Measurements from ENCODE around the gene ADAMTS6.
A peak's percentile ranks its signal among the peaks of the same experiment; 100 is the strongest.

ADAMTS6 gene

GRCh38 chr5:65197531-65198455 is 283.9 kb downstream of the ADAMTS6 start:
- no peak for TF ChIP-seq CTCF (IDR thresholded peaks at IDR 0.05; ENCODE audit: low read depth, low read length, missing control alignments)
- in situ Hi-C loops (cut with HindIII; ENCODE audit: low sequenced_read_pairs): no loop called here
- H3K4me3 ChIP-seq (ENCODE audit: low read depth, low read length): no peak overlapping the region
- DNase-seq (ENCODE audit: low read depth): no peak

GRCh38 chr5:65194871-65195270 is 286.8 kb downstream of the ADAMTS6 start:
- in situ Hi-C loops (cut with HindIII; ENCODE audit: low sequenced_read_pairs): no loop called here
- H3K4me3 ChIP-seq (ENCODE audit: low read depth, low read length): no peak overlapping the region
- DNase-seq (ENCODE audit: low read depth): no peak
- no peak for TF ChIP-seq CTCF (IDR thresholded peaks at IDR 0.05; ENCODE audit: low read depth, low read length, missing control alignments)

GRCh38 chr5:65192331-65192730 is 289.4 kb downstream of the ADAMTS6 start:
- in situ Hi-C loops (cut with HindIII; ENCODE audit: low sequenced_read_pairs): no loop called here
- no peak overlapping the region for H3K4me3 ChIP-seq (ENCODE audit: low read depth, low read length)
- no peak for TF ChIP-seq CTCF (IDR thresholded peaks at IDR 0.05; ENCODE audit: low read depth, low read length, missing control alignments)
- no peak for DNase-seq (ENCODE audit: low read depth)

DNA sequence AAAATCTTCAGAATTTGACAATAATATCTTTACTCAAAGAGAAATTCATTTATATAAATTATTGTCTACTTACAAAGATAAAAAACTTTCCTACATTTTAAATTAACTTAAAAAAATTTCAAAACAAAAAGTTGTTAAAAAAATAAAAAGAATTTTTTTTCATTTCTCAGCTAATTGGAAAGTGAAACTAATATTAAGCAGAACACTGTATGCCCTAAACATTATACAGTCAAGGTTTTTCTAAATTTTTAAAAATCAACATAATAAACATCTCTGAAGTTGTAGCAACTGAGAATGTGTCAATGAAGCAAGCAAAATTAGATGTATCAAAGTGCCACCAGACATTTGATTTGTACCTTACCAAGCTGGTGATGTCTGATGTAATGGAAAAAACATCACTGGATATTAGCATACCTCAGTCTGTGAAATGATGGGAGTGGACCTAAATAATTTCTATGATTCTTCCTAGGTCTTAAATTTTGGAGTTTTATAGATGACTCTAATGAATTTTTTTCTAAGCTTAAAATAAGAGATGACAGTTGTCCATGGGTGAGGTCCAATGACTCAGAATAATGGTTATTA is 290.1 kb downstream of the ADAMTS6 start:
- in situ Hi-C loops (cut with HindIII; ENCODE audit: low sequenced_read_pairs): no loop called here
- DNase-seq (ENCODE audit: low read depth): no peak
- no peak for TF ChIP-seq CTCF (IDR thresholded peaks at IDR 0.05; ENCODE audit: low read depth, low read length, missing control alignments)
- no peak overlapping the region for H3K4me3 ChIP-seq (ENCODE audit: low read depth, low read length)

- in situ Hi-C loops (cut with HindIII; ENCODE audit: low sequenced_read_pairs): no loop called here
- peak; percentile 65 for DNase-seq (ENCODE audit: low read depth)
- no peak for TF ChIP-seq CTCF (IDR thresholded peaks at IDR 0.05; ENCODE audit: low read depth, low read length, missing control alignments)
- no peak overlapping the region for H3K4me3 ChIP-seq (ENCODE audit: low read depth, low read length)
These were observed 291.2 kb downstream of the ADAMTS6 start for GRCh38 chr5:65190328-65191053.

GRCh38 chr5:65186646-65187227 is 295.0 kb downstream of the ADAMTS6 start:
- no peak for TF ChIP-seq CTCF (IDR thresholded peaks at IDR 0.05; ENCODE audit: low read depth, low read length, missing control alignments)
- no peak overlapping the region for H3K4me3 ChIP-seq (ENCODE audit: low read depth, low read length)
- peak; percentile 36 for DNase-seq (ENCODE audit: low read depth)
- in situ Hi-C loops (cut with HindIII; ENCODE audit: low sequenced_read_pairs): no loop called here

Measured in astrocyte of the cerebellum (primary cell).